Left ventricle myocardium inferior (tissue), 1 donor: ENCODE data around the gene ACADL. TPM values are rescaled to one million over a fixed set of nuclear protein-coding genes. Genes with fewer than 3 reads are reported as not detected.

Experiments
- DNase-seq: peaks from one replicate; pipeline ENCODE4 v3.0.0-alpha.2; 2020
- H3K27ac ChIP-seq: fragments of 200-600 bp; replicated peaks from 2 replicates; pipeline ENCODE4 v1.8.0; 2021
- H3K27me3 ChIP-seq: fragments of 200-600 bp; 2 replicates; pipeline ENCODE4 v1.8.0; 2021; ENCODE audit warnings: low read depth
- H3K36me3 ChIP-seq: fragments of 200-600 bp; 2 replicates; pipeline ENCODE4 v1.8.0; 2021
- H3K4me1 ChIP-seq: fragments of 200-600 bp; 2 replicates; pipeline ENCODE4 v1.8.0; 2021
- H3K4me3 ChIP-seq: fragments of 200-600 bp; 2 replicates; pipeline ENCODE4 v1.8.0; 2021; ENCODE audit warnings: mild to moderate bottlenecking, moderate library complexity
- H3K9me3 ChIP-seq: fragments of 200-600 bp; replicated peaks from 2 replicates; pipeline ENCODE4 v1.8.0; 2021
- CTCF ChIP-seq: fragments of 200-600 bp; IDR thresholded peaks from 2 replicates; pipeline ENCODE4 v1.8.0; 2021; ENCODE audit warnings: antibody characterized with exemption, mild to moderate bottlenecking, borderline replicate concordance
- intact Hi-C: fragments of 100-400 bp; cut with micrococcal nuclease; formaldehyde crosslinking; loops from one replicate; pipeline ENCODE4 v1.11.0; 2022
- total RNA-seq: library from RNA; stranded (reverse); fragmentation: NEBNext Ultra II Directional; extraction: Animal tissue kit (Norgen Biotek cat#: 25700); gene quantifications from one replicate; pipeline ENCODE4 v1.2.1, GENCODE V29; 2021
- donor health status: DM: no; HTN: yes; CAD: no; lungs with severe emphysema.

Gene ACADL
- total RNA-seq, 1 donor from 2014 or later: 1.3 TPM

- no peak for TF ChIP-seq CTCF
- Histone ChIP-seq H3K27ac (no peak overlapping the region), H3K4me1 (no peaks in the 10 kb centered on the region), H3K27me3 (no peaks in the 10 kb centered on the region), H3K36me3 (no peaks in the 10 kb centered on the region), H3K4me3 (no peak overlapping the region), H3K9me3 (no peaks in the 10 kb centered on the region)
- DNase-seq: no peak
- intact Hi-C loops: no loop called here
These were observed 39.0 kb upstream of the ACADL start for GRCh38 chr2:210264282-210264681.

- TF ChIP-seq CTCF: no peak
- no peaks in the 10 kb centered on the region for H3K4me1 ChIP-seq
- H3K9me3 ChIP-seq: no peaks in the 10 kb centered on the region
- no peaks in the 10 kb centered on the region for H3K27me3 ChIP-seq
- no peak overlapping the region for H3K27ac ChIP-seq
- no peak for DNase-seq
- intact Hi-C loops: no loop called here
- no peak overlapping the region for H3K4me3 ChIP-seq
- H3K36me3 ChIP-seq: no peaks in the 10 kb centered on the region
These were observed 38.6 kb upstream of the ACADL start for GRCh38 chr2:210263841-210264240.

GRCh38 chr2:210262036-210262435 lies 36.8 kb upstream of the ACADL start:
- Histone ChIP-seq H3K27me3 (no peaks in the 10 kb centered on the region), H3K4me1 (no peaks in the 10 kb centered on the region), H3K27ac (no peak overlapping the region), H3K9me3 (no peaks in the 10 kb centered on the region), H3K36me3 (no peaks in the 10 kb centered on the region), H3K4me3 (no peak overlapping the region)
- DNase-seq: no peak
- intact Hi-C loops: no loop called here
- no peak for TF ChIP-seq CTCF

GRCh38 chr2:210259687-210260086 lies 34.4 kb upstream of the ACADL start:
- H3K4me3 ChIP-seq: no peak overlapping the region
- intact Hi-C loops: no loop called here
- TF ChIP-seq CTCF: no peak
- no peaks in the 10 kb centered on the region for H3K27me3 ChIP-seq
- H3K36me3 ChIP-seq: no peaks in the 10 kb centered on the region
- H3K9me3 ChIP-seq: no peaks in the 10 kb centered on the region
- no peak overlapping the region for H3K27ac ChIP-seq
- no peak for DNase-seq
- no peaks in the 10 kb centered on the region for H3K4me1 ChIP-seq

- no peaks in the 10 kb centered on the region for H3K9me3 ChIP-seq
- no peaks in the 10 kb centered on the region for H3K27me3 ChIP-seq
- no peaks in the 10 kb centered on the region for H3K4me1 ChIP-seq
- H3K36me3 ChIP-seq: no peaks in the 10 kb centered on the region
- H3K4me3 ChIP-seq: no peak overlapping the region
- no peak overlapping the region for H3K27ac ChIP-seq
- TF ChIP-seq CTCF: no peak
- intact Hi-C loops: no loop called here
- DNase-seq: no peak
These were observed 27.7 kb upstream of the ACADL start for GRCh38 chr2:210252699-210253606.
